OCI-LY7 (cell line): Measurements from ENCODE around the gene GLA.

Source experiments
- EZH2phosphoT487 ChIP-seq: fragments of 200-600 bp; sonication (generic); IDR thresholded peaks from 2 replicates; pipeline ENCODE4 v1.6.1; 2018; ENCODE audit warnings: low read depth, borderline replicate concordance, mild to moderate bottlenecking, mixed run types, antibody characterized with exemption, low read length, moderate library complexity, mixed read lengths
- TF ChIP-seq, protein P1 (sequence below): fragments of 200-600 bp; sonication (generic); conservative IDR thresholded peaks from 2 replicates; pipeline ENCODE4 v1.5.1; 2014; ENCODE audit warnings: mild to moderate bottlenecking, antibody characterized with exemption, low read length, moderate library complexity, mixed read lengths

DNA sequence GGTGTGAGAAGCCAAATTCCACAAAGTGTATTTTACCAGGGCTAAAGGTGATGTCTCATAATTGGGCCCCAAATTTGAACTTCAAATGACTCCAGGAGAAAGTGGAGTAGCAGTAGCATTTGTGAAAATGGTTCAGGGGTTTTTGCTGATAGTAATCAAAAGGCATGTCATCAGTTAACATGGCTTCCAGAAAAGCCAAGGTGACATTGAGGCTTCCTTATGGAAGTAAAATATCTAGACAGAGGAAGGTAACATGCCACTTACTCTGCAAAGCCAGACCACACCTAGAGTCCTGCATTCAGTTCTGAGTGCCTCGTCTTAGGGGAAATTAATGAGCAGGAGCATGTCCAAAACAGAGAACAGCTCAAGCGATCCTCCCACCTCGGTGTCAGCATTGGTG, 19.1 kb downstream of the GLA start:
- TF ChIP-seq, protein P1, sequence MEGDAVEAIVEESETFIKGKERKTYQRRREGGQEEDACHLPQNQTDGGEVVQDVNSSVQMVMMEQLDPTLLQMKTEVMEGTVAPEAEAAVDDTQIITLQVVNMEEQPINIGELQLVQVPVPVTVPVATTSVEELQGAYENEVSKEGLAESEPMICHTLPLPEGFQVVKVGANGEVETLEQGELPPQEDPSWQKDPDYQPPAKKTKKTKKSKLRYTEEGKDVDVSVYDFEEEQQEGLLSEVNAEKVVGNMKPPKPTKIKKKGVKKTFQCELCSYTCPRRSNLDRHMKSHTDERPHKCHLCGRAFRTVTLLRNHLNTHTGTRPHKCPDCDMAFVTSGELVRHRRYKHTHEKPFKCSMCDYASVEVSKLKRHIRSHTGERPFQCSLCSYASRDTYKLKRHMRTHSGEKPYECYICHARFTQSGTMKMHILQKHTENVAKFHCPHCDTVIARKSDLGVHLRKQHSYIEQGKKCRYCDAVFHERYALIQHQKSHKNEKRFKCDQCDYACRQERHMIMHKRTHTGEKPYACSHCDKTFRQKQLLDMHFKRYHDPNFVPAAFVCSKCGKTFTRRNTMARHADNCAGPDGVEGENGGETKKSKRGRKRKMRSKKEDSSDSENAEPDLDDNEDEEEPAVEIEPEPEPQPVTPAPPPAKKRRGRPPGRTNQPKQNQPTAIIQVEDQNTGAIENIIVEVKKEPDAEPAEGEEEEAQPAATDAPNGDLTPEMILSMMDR, result no peak
- TF ChIP-seq EZH2phosphoT487, result no peak
